ENCODE data around the gene KDELR3. TPM values are rescaled to one million over a fixed set of nuclear protein-coding genes. Genes with fewer than 3 reads are reported as not detected.

Gene KDELR3
- total RNA-seq, 1 donor from 2014 or later = 72.6 TPM

GRCh38 chr22:38460426-38460840 is 7.5 kb upstream of the KDELR3 start:
- no peak overlapping the region for H3K4me2 ChIP-seq (ENCODE audit: low read length)
- H3K27me3 Mint-ChIP-seq (ENCODE audit: low read depth, unreplicated experiment) = peaks cover 51% of the 10 kb centered on the region
- H2AFZ ChIP-seq (ENCODE audit: low read depth, low read length) = no peak overlapping the region
- no peak overlapping the region for H3K4me3 ChIP-seq (ENCODE audit: insufficient read depth, low read depth, low read length)
- H3K27ac ChIP-seq (ENCODE audit: low read depth, low read length) = no peak overlapping the region
- H3K36me3 Mint-ChIP-seq (ENCODE audit: low read depth, unreplicated experiment) = no peaks in the 10 kb centered on the region
- H3K27ac Mint-ChIP-seq (ENCODE audit: unreplicated experiment) = no peak overlapping the region
- peaks cover 3% of the 10 kb centered on the region for H3K4me1 ChIP-seq (ENCODE audit: insufficient read depth, low read length)
- peaks cover 51% of the 10 kb centered on the region for H3K27me3 ChIP-seq (ENCODE audit: insufficient read depth, low read length)
- TF ChIP-seq EZH2 (IDR thresholded peaks at IDR 0.05; ENCODE audit: insufficient read depth, low read length) = no peak
- TF ChIP-seq CTCF (IDR thresholded peaks at IDR 0.05; ENCODE audit: insufficient read depth, low read depth, low read length) = no peak
- FAIRE-seq = no peak
- no peaks in the 10 kb centered on the region for H3K79me2 ChIP-seq (ENCODE audit: insufficient read depth, low read length)
- DNase-seq (ENCODE audit: low read depth) = no peak
- no peak overlapping the region for H3K9ac ChIP-seq (ENCODE audit: low read length)
- peaks cover 3% of the 10 kb centered on the region for H3K4me1 Mint-ChIP-seq (ENCODE audit: low read depth, unreplicated experiment)
- no peaks in the 10 kb centered on the region for H3K9me3 ChIP-seq (ENCODE audit: insufficient read depth, low read depth, low read length)
- peaks cover 6% of the 10 kb centered on the region for H4K20me1 ChIP-seq (ENCODE audit: insufficient read depth, low read length)
- H3K9me3 Mint-ChIP-seq (ENCODE audit: unreplicated experiment) = no peaks in the 10 kb centered on the region
- no peaks in the 10 kb centered on the region for H3K36me3 ChIP-seq (ENCODE audit: insufficient read depth, low read length)
- no peak overlapping the region for H3K4me3 Mint-ChIP-seq (ENCODE audit: unreplicated experiment)

DNA sequence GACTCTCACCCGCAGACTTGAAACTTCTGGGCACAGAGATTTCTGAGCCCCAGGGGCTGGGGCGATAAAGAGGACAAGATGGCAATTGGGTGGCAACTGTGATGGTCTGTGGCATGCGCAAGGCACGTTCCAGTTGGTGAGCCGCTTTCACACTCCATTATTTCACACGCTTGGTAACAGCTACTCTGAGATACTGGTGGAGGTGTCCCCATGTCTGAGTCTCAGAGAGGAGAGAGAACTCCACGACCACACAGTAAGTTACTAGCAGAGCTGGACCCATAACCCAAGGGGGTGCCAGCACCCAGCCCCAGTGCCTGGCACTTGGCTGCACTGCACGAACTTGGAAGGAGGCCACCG is 6.9 kb upstream of the KDELR3 start:
- Mint-ChIP-seq H3K4me1 (ENCODE audit: low read depth, unreplicated experiment) (peaks cover 3% of the 10 kb centered on the region), H3K9me3 (ENCODE audit: unreplicated experiment) (no peaks in the 10 kb centered on the region), H3K27ac (ENCODE audit: unreplicated experiment) (no peak overlapping the region), H3K36me3 (ENCODE audit: low read depth, unreplicated experiment) (no peaks in the 10 kb centered on the region), H3K27me3 (ENCODE audit: low read depth, unreplicated experiment) (peaks cover 53% of the 10 kb centered on the region), H3K4me3 (ENCODE audit: unreplicated experiment) (no peak overlapping the region)
- Histone ChIP-seq H3K9me3 (ENCODE audit: insufficient read depth, low read depth, low read length) (no peaks in the 10 kb centered on the region), H3K9ac (ENCODE audit: low read length) (no peak overlapping the region), H3K36me3 (ENCODE audit: insufficient read depth, low read length) (no peaks in the 10 kb centered on the region), H3K4me3 (ENCODE audit: insufficient read depth, low read depth, low read length) (no peak overlapping the region), H3K4me2 (ENCODE audit: low read length) (peak overlapping the region; percentile 70), H4K20me1 (ENCODE audit: insufficient read depth, low read length) (peaks cover 6% of the 10 kb centered on the region), H3K79me2 (ENCODE audit: insufficient read depth, low read length) (no peaks in the 10 kb centered on the region), H3K27ac (ENCODE audit: low read depth, low read length) (no peak overlapping the region), H3K4me1 (ENCODE audit: insufficient read depth, low read length) (no peaks in the 10 kb centered on the region), H3K27me3 (ENCODE audit: insufficient read depth, low read length) (peaks cover 50% of the 10 kb centered on the region), H2AFZ (ENCODE audit: low read depth, low read length) (peak overlapping the region; percentile 62)
- FAIRE-seq = no peak
- no peak for TF ChIP-seq CTCF (IDR thresholded peaks at IDR 0.05; ENCODE audit: insufficient read depth, low read depth, low read length)
- TF ChIP-seq EZH2 (IDR thresholded peaks at IDR 0.05; ENCODE audit: insufficient read depth, low read length) = no peak
- DNase-seq (ENCODE audit: low read depth) = no peak

DNA sequence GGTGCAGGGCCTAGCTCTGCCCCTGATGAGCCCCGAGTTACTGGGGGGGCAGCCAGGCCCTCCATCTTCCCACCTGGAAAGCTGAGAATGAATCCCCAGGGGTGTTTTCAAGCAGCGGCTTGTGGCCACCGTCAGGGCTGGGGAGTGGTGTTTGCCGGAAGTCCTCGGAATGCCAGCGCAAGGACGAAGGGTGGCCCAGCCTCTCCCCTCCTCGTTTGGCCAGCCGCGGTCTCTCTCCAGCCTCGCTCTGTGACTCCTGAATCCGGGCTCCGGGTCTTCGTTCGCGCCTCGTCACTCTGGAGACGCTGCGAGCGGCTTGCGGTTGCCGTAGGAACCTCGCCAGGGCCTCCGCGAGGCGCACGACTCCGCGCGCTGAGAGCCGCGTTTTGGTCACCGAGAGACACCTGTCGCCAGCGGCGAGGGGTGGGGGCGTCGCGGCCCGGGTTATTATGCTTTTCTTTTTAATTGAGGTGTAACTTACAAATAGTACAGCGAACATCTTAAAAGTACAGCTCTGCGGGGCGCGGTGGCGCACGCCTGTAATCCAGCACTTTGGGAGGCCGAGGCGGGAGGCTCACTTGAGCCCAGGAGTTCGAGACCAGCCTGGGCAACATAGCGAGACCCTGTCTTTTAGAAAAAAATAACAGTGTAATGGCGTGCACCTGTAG is 6.3 kb upstream of the KDELR3 start:
- Mint-ChIP-seq H3K9me3 (ENCODE audit: unreplicated experiment) (no peaks in the 10 kb centered on the region), H3K4me3 (ENCODE audit: unreplicated experiment) (no peak overlapping the region), H3K27me3 (ENCODE audit: low read depth, unreplicated experiment) (peaks cover 51% of the 10 kb centered on the region), H3K36me3 (ENCODE audit: low read depth, unreplicated experiment) (no peaks in the 10 kb centered on the region), H3K4me1 (ENCODE audit: low read depth, unreplicated experiment) (peaks cover 3% of the 10 kb centered on the region), H3K27ac (ENCODE audit: unreplicated experiment) (no peak overlapping the region)
- Histone ChIP-seq H3K4me3 (ENCODE audit: insufficient read depth, low read depth, low read length) (no peak overlapping the region), H3K36me3 (ENCODE audit: insufficient read depth, low read length) (no peaks in the 10 kb centered on the region), H3K79me2 (ENCODE audit: insufficient read depth, low read length) (no peaks in the 10 kb centered on the region), H2AFZ (ENCODE audit: low read depth, low read length) (peak overlapping the region; percentile 62), H3K4me1 (ENCODE audit: insufficient read depth, low read length) (no peaks in the 10 kb centered on the region), H3K27me3 (ENCODE audit: insufficient read depth, low read length) (peaks cover 45% of the 10 kb centered on the region), H3K27ac (ENCODE audit: low read depth, low read length) (no peak overlapping the region), H3K9me3 (ENCODE audit: insufficient read depth, low read depth, low read length) (no peaks in the 10 kb centered on the region), H3K4me2 (ENCODE audit: low read length) (peak overlapping the region; percentile 70), H4K20me1 (ENCODE audit: insufficient read depth, low read length) (peaks cover 4% of the 10 kb centered on the region), H3K9ac (ENCODE audit: low read length) (no peak overlapping the region)
- FAIRE-seq (no peak), DNase-seq (ENCODE audit: low read depth) (peak; percentile 83)
- TF ChIP-seq EZH2 (IDR thresholded peaks at IDR 0.05; ENCODE audit: insufficient read depth, low read length) = no peak
- TF ChIP-seq CTCF (IDR thresholded peaks at IDR 0.05; ENCODE audit: insufficient read depth, low read depth, low read length) = no peak

All from astrocyte (in vitro differentiated cells and primary cell).